ENCODE measurements around the gene HS3ST1. TPM values are rescaled to one million over a fixed set of nuclear protein-coding genes. Genes with fewer than 3 reads are reported as not detected.

HS3ST1 gene
- total RNA-seq, 2 donors from 2014 or later, result 0.78 to 0.99 TPM

- DNase-seq (no peak), ATAC-seq (no peak)
- H3K4me1 ChIP-seq, result no peaks in the 10 kb centered on the region
- H3K36me3 ChIP-seq (replicated peaks in 1 of 2; ENCODE audit: insufficient read depth in 1 of 2, low read depth in 2 of 2), result no peaks in the 10 kb centered on the region
- H3K27me3 ChIP-seq, result no peaks in the 10 kb centered on the region
- no peak for TF ChIP-seq CTCF (IDR thresholded peaks at IDR 0.05)
- no peak for TF ChIP-seq POLR2A (IDR thresholded peaks at IDR 0.05)
- intact Hi-C loops (cut with DNase I), result no loop called here
- no peak overlapping the region for H3K4me3 ChIP-seq
- H3K9me3 ChIP-seq, result no peaks in the 10 kb centered on the region
- no peak overlapping the region for H3K27ac ChIP-seq
- WGBS, 2 donors, result 21 to 30% methylated on average over 4 of the region's 4 CpGs
Measured at GRCh38 chr4:11468901-11469300, 40.2 kb upstream of the HS3ST1 start.

DNA sequence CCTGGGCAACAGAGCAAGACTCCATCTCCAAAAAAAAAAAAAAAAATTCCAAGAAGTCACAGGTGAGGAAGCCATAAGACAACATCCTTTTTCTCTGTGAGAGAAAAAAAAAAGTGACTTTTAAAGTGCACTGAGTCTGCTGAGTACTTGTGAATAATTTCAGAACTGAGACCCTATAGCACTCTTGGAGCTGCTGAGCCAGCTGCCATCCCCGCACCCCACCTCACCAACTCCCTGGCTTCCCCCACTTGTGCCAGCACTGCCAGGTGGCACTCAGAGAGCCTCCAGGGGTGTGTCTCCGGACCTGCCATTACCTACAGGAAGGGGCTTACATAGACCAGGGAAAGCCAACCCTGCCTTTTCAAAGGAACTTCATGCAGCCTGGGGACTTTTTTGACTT, 39.2 kb upstream of the HS3ST1 start:
- ATAC-seq (no peak), DNase-seq (no peak)
- intact Hi-C loops (cut with DNase I), result no loop called here
- Histone ChIP-seq H3K27me3 (no peaks in the 10 kb centered on the region), H3K4me1 (no peaks in the 10 kb centered on the region), H3K27ac (no peak overlapping the region), H3K4me3 (no peak overlapping the region), H3K36me3 (replicated peaks in 1 of 2; ENCODE audit: insufficient read depth in 1 of 2, low read depth in 2 of 2) (no peaks in the 10 kb centered on the region), H3K9me3 (no peaks in the 10 kb centered on the region)
- TF ChIP-seq POLR2A (IDR thresholded peaks at IDR 0.05), result no peak
- TF ChIP-seq CTCF (IDR thresholded peaks at IDR 0.05), result no peak
- WGBS, 2 donors, result 50 to 78% methylated on average over 2 of the region's 2 CpGs

- H3K36me3 ChIP-seq (replicated peaks in 1 of 2; ENCODE audit: insufficient read depth in 1 of 2, low read depth in 2 of 2), result no peaks in the 10 kb centered on the region
- no peak for DNase-seq
- TF ChIP-seq CTCF (IDR thresholded peaks at IDR 0.05) (no peak), POLR2A (IDR thresholded peaks at IDR 0.05) (no peak)
- H3K4me1 ChIP-seq, result no peaks in the 10 kb centered on the region
- H3K9me3 ChIP-seq, result no peaks in the 10 kb centered on the region
- H3K4me3 ChIP-seq, result no peak overlapping the region
- H3K27ac ChIP-seq, result no peak overlapping the region
- ATAC-seq, result no peak
- WGBS, 2 donors, result 79 to 80% methylated on average over 1 of the region's 1 CpG
- intact Hi-C loops (cut with DNase I), result no loop called here
- no peaks in the 10 kb centered on the region for H3K27me3 ChIP-seq
Measured at GRCh38 chr4:11463707-11464106, 35.0 kb upstream of the HS3ST1 start.

- H3K27me3 ChIP-seq, result no peaks in the 10 kb centered on the region
- H3K4me1 ChIP-seq, result no peaks in the 10 kb centered on the region
- ATAC-seq, result no peak
- no peaks in the 10 kb centered on the region for H3K36me3 ChIP-seq (replicated peaks in 1 of 2; ENCODE audit: insufficient read depth in 1 of 2, low read depth in 2 of 2)
- intact Hi-C loops (cut with DNase I), result no loop called here
- H3K9me3 ChIP-seq, result no peaks in the 10 kb centered on the region
- no peak overlapping the region for H3K4me3 ChIP-seq
- WGBS, 2 donors, result 41 to 43% methylated on average over 1 of the region's 1 CpG
- TF ChIP-seq CTCF (IDR thresholded peaks at IDR 0.05) (no peak), POLR2A (IDR thresholded peaks at IDR 0.05) (no peak)
- H3K27ac ChIP-seq, result no peak overlapping the region
- no peak for DNase-seq
Measured at GRCh38 chr4:11456401-11456800, 27.7 kb upstream of the HS3ST1 start.

- H3K36me3 ChIP-seq (replicated peaks in 1 of 2; ENCODE audit: insufficient read depth in 1 of 2, low read depth in 2 of 2), result no peaks in the 10 kb centered on the region
- H3K9me3 ChIP-seq, result no peaks in the 10 kb centered on the region
- no peak overlapping the region for H3K27ac ChIP-seq
- WGBS, 2 donors, result 42 to 51% methylated on average over 5 of the region's 5 CpGs
- H3K4me3 ChIP-seq, result no peak overlapping the region
- ATAC-seq (no peak), DNase-seq (no peak)
- intact Hi-C loops (cut with DNase I), result no loop called here
- TF ChIP-seq CTCF (IDR thresholded peaks at IDR 0.05), result no peak
- no peak for TF ChIP-seq POLR2A (IDR thresholded peaks at IDR 0.05)
- H3K4me1 ChIP-seq, result no peaks in the 10 kb centered on the region
- H3K27me3 ChIP-seq, result no peaks in the 10 kb centered on the region
Measured at GRCh38 chr4:11455201-11455835, 26.6 kb upstream of the HS3ST1 start.
